ENCODE data around the gene PHACTR2.
"Not testable (repeated sequence)": the region's sequence is repeated elsewhere in the genome, so short reads cannot be mapped to it uniquely, and the experiment has no call there.

The PHACTR2 gene

GRCh38 chr6:143657809-143658208, 20.0 kb upstream of the PHACTR2 start:
- no peak for TF ChIP-seq CTCF (IDR thresholded peaks at IDR 0.05; ENCODE audit: control insufficient read depth, insufficient read depth, low read depth, low read length, missing control alignments)
- DNase-seq (ENCODE audit: low read depth): no peak
- H3K4me3 ChIP-seq (ENCODE audit: control insufficient read depth, low read depth, low read length): no peak overlapping the region

GRCh38 chr6:143660170-143660569, 17.6 kb upstream of the PHACTR2 start:
- not testable (repeated sequence) for H3K4me3 ChIP-seq (ENCODE audit: control insufficient read depth, low read depth, low read length)

GRCh38 chr6:143664171-143664570, 13.6 kb upstream of the PHACTR2 start:
- no peak for TF ChIP-seq CTCF (IDR thresholded peaks at IDR 0.05; ENCODE audit: control insufficient read depth, insufficient read depth, low read depth, low read length, missing control alignments)
- H3K4me3 ChIP-seq (ENCODE audit: control insufficient read depth, low read depth, low read length): no peak overlapping the region
- DNase-seq (ENCODE audit: low read depth): no peak

More at GRCh38 chr6:143660170-143660569, 17.6 kb upstream of the PHACTR2 start:
- DNase-seq (ENCODE audit: low read depth): not testable (repeated sequence)

- H3K4me3 ChIP-seq (ENCODE audit: control insufficient read depth, low read depth, low read length): not testable (repeated sequence)
These were observed 11.8 kb upstream of the PHACTR2 start for GRCh38 chr6:143666007-143666406.

GRCh38 chr6:143669483-143669882, 8.3 kb upstream of the PHACTR2 start:
- DNase-seq (ENCODE audit: low read depth); H3K4me3 ChIP-seq (ENCODE audit: control insufficient read depth, low read depth, low read length): not testable (repeated sequence)

More at GRCh38 chr6:143666007-143666406, 11.8 kb upstream of the PHACTR2 start:
- not testable (repeated sequence) for DNase-seq (ENCODE audit: low read depth)

- peak; percentile 54 for DNase-seq (ENCODE audit: low read depth)
- no peak for TF ChIP-seq CTCF (IDR thresholded peaks at IDR 0.05; ENCODE audit: control insufficient read depth, insufficient read depth, low read depth, low read length, missing control alignments)
- no peak overlapping the region for H3K4me3 ChIP-seq (ENCODE audit: control insufficient read depth, low read depth, low read length)
These were observed 4.1 kb upstream of the PHACTR2 start for GRCh38 chr6:143673669-143674068.

GRCh38 chr6:143674483-143675381, 3.0 kb upstream of the PHACTR2 start:
- H3K4me3 ChIP-seq (ENCODE audit: control insufficient read depth, low read depth, low read length): no peak overlapping the region
- DNase-seq (ENCODE audit: low read depth): no peak
- no peak for TF ChIP-seq CTCF (IDR thresholded peaks at IDR 0.05; ENCODE audit: control insufficient read depth, insufficient read depth, low read depth, low read length, missing control alignments)

GRCh38 chr6:143675382-143675900, 2.3 kb upstream of the PHACTR2 start:
- no peak overlapping the region for H3K4me3 ChIP-seq (ENCODE audit: control insufficient read depth, low read depth, low read length)
- DNase-seq (ENCODE audit: low read depth): no peak
- no peak for TF ChIP-seq CTCF (IDR thresholded peaks at IDR 0.05; ENCODE audit: control insufficient read depth, insufficient read depth, low read depth, low read length, missing control alignments)
